HG02678 (cell line): Measurements from ENCODE around the gene CUX1.

ENCODE experiments used
- ATAC-seq: cut with Tn5 transposase; IDR thresholded peaks from one replicate; pipeline ENCODE4 v1.9.1; 2021; ENCODE audit warnings: mild to moderate bottlenecking, moderate library complexity; ENCODE audit not compliant: unreplicated experiment

CUX1 gene

DNA sequence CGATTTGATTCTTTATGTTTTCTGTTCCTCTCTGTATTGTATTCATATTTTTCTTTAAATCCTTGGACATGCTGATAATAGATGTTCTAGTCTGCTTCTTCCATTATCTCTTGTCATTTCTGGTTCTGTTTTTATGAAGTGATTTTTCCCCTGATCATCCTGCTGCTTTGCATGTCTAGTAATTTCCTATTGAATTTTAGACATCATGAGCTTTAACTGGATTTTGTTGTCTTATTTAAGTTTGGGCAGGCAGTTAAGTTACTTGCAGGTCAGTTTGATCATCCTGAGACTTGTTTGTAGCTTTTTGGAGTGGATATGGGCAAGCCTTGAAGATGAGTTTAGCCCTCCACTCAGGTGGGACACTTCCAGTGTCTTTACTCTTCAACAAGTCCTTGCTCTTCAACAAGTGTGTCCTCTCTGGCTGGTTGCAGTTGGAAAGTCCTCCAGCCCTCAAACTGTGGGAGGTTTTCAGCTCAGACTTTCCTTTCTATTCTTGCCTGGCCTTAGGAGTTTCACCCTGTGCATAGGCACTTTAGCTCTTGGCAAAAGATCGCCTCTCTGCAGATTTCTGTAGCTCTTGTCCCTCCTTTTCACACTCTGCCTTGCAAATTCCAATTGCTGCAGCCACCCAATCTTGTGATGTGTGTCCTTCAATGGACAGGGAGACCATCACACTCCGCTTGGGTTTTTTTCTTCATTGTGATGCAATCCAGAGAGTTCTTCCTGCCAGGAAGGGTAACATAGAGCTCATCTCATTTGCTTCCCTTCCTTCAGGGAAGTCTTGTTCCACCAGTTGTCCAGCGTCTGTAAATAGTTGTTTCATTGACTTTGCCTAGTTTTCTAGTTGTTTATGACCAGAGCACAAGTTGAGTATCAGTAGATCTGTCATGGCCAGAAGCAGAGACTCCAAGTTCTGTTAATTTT, 272.0 kb downstream of the CUX1 start:
- ATAC-seq, result no peak

DNA sequence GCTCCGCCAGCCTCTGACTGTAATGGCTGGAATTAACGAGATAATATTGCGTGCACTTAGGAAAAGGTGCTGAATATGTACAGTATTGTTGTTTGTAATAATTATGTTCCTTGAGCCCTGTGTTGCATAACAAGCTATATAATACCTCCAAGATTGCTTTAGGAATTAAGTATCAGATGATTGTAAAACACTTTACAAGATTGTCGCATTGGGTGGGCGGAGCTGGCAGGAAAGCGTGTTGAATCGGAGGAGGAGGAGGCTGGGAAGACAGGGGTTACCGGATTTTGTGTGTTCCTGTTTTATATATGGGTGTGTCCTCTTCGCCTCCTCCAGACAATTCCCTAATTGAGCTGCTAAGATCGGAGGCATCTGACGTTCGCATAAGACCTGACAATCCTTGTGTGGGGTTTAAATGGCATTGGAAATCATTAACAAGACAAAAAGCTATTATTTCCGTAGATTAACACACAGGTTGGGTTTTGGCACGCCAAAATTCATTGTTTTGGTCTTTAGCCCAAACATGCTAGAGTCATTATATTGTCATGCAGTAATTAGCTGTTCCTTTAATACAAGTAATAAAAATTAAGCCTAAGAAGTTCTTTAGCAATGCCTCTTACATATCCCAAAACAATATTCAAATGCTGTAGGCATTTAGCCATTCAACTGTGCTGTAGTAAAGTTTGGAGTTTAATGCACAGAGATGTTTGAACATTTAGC, 276.3 kb downstream of the CUX1 start:
- ATAC-seq, result no peak

- no peak for ATAC-seq
Observed at GRCh38 chr7:102094316-102094650, 276.9 kb downstream of the CUX1 start.

DNA sequence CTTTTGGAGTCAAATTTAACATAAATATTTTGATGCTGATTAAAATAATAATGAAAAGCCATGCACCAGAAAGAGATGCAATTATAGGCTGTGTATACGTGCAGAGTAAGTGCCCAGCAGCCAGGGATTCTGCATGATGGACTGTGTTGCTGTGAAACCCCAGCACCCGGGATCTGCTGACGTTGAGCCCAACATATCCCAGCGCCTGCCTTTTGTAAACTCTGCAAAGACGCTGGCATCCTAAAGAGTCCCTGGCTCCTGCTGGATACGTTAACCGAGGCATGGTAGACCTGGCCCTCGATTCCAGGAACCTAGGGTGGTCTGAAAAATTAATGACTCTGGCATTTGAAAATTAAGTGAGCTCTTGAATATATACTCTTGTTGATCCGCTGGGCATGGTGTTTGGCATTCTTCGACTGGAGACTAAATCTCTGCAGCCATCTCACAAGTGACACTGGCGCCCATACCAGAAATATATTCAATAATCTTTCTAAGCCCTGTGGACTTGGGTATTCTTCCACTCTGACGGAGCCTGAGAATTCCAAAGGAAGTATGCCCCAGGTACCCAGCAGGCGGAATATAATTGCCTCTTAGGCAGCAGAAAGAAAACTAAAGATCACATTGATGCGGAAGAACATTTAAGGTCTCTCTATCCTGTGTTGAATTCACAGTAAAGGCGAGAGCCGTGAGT, 278.0 kb downstream of the CUX1 start:
- no peak for ATAC-seq

- no peak for ATAC-seq
Observed at GRCh38 chr7:102096012-102096332, 278.5 kb downstream of the CUX1 start.

DNA sequence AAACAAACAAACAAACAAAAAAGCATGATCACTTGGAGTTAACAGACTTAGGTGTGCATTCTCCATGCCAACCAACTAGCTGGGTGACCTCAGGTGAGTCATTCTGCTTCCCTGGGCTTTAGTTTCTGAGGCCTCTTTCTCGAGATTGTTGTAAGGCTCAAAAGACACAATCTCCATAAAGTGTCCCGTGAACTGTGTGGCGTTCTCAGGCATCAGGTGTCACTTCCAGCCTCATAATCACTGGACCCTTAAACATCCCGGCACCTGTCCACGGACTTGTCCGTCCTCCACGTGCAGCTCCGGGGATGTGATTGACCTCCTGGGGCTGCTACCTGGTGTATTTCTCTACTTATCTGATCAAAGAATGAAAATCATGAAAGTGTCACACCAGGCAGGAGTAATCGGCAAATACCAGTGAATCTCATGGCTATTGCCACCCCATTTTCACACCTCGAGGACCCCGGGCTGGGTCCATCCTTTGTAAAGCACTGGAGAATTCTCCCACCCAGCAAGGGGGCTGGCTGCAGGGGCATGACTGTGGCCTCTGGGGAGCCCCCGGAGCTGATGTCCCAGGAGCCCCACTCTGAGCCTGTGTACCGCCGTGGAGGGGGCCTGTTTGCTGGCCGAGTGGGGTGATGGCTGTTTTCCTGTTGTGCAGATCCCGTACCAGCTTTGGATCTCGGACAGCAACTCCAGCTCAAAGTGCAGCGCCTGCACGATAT, 279.4 kb downstream of the CUX1 start:
- ATAC-seq, result no peak

GRCh38 chr7:102097601-102098161, 280.3 kb downstream of the CUX1 start:
- no peak for ATAC-seq

DNA sequence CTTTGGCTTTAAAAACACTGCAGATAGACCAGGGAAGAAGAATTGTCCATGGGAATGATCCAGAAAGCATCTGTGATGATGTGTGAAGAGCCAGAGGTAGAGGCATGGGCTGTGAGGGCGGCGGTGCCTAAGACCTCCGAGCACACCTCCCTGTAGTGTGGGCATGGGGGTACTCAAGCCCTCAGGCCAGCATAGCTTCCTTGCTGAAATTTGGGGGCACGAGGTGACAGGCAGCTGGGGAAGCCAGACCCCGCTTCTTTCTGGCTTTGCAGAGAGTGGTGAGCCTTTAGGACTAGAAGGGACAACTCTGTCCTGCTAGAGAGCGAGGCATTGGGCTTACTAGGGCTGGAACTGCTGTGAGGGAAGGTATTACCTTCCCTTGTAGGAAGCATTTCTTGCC, 281.6 kb downstream of the CUX1 start:
- ATAC-seq, result no peak

DNA sequence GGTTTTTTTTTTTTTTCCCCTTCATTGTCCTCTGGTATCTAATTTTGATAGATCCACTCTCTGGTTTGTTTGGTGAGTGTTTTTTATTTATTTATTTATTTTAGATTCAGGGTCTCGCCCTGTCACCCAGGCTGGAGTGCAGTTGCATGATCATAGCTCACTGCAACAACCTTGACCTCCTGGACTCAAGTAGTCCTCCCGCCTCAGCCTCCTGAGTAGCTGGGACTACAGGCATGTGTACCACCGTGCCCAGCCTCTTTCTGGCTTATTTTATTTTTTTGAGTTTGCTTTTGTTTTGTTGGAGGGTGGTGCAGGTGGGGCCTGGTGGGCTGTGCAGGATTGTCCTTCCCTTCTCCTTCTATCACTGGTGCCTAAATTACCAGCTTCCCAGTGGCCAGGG, 282.0 kb downstream of the CUX1 start:
- ATAC-seq, result no peak

DNA sequence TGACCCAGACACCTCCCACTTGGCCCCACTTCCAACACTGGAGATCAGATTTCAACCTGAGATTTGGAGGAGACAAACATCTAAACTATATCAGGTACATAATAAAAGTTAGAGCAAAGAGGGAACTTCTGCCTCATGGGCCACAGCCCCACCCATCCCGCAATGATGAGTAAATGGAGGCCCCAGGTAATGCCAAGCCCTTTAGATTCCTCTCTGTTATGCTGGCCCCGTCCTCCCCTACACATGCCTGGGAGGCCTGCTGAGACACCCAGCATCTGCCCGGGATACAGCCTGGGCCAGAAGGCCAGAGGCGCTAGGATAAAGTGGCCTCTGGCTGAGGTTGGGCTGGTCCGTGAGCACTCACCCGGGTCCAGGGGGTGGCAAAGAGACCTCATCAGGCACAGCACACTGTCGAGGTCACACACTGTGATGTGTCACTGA, 283.7 kb downstream of the CUX1 start:
- ATAC-seq, result no peak

DNA sequence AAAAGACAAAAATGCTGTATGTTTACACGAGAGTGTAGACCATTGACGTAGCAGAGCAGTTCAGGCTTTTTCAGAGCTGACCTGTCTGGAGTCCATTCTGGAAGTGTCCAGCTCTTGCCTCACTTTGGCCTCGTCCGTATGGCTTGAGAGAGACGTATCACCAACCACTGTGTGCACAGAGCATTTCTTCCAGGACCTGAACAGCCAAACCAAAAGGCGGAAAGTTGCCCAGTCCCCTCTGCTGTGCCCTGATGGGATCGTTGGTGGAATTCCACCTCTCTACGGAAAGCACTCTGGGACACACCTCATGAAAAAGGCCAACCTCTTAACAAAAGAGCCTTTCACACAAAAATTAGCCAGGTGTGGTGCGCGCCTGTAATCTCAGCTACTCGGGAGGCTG, 284.5 kb downstream of the CUX1 start:
- ATAC-seq, result no peak

GRCh38 chr7:102103027-102103372, 285.6 kb downstream of the CUX1 start:
- ATAC-seq, result no peak

- ATAC-seq, result no peak
Observed at GRCh38 chr7:102104245-102104644, 286.8 kb downstream of the CUX1 start.

- ATAC-seq, result no peak
Observed at GRCh38 chr7:102106625-102107024, 289.2 kb downstream of the CUX1 start.

- ATAC-seq, result no peak
Observed at GRCh38 chr7:102107474-102108104, 290.2 kb downstream of the CUX1 start.

DNA sequence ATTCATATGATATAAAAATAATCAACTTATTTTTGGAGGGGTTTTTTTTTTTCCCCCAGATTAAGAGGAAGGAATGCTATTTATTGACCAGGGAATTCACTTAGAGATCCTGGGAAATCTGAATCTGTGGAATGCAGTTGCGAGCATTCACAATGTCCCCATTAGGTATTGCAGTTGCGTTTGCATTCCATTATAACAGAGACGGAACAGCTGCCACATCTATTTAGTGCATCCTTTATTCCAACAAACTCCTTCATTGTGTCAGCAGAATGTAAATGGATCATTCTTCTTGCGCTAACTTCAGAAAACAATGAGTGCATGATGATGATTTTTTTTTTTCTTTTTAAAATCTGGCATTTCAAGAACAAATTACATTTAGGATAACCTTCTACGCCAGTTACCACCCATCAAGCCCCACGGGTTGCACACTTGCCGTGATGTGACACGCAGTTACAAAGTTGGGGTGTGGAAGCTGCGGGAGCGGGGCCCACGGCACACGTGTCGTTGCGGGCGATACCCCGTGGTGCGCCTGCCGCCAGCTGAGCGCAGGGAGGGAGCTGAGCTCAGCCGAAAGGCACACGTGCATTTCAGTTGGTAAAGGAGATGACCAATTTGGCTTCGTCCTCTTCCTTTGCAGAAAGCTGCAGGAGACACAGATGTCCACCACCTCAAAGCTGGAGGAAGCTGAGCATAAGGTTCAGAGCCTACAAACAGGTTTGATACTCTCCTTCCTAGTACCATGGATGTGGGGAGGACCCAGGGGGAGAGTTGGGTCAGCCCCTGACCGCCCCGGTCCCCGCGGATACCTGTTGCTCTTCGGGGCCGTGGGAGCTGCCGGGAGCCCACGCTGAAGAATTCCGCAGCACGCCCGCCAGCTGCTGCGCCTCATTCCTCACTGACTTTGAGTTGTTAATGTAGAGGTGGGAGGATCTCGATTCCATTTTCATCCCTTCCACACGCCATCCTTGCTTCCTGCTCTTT, 293.9 kb downstream of the CUX1 start:
- no peak for ATAC-seq

DNA sequence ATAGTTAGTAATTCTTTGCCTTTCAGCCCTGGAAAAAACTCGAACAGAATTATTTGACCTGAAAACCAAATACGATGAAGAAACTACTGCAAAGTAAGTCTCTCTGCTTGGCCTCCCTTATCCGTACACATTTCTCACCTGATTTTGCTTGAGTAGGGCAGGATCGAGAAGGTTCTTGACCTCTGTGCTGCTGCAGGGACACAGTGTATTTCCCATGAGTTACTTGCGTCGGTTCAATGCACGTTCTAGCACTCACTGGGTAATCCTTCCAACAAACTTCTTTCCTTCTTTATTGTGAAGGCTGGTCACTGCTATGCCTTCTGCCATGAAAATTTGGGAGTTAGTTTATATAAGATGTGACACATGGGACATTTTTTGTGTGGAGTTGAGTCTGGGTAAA, 297.8 kb downstream of the CUX1 start:
- ATAC-seq, result no peak

DNA sequence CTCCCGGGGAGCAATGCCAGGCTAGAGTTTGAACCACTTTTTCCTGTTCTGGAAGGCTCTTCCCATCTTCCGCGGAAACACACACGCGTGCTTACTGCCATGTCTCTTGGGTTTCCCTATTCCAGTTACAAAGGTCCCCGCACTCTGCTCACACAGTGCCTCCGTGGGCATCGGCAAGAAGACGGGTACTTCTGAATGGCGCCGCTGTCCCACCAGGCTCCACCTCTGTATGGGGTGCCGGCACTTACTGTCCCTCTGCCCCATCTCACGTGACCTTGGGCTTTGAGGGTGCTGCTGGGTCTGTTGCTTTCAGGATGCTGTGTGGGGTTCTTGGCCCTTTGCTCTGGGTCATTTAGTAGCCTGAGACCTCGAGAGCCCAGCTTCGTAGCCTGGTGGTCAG, 298.5 kb downstream of the CUX1 start:
- no peak for ATAC-seq

DNA sequence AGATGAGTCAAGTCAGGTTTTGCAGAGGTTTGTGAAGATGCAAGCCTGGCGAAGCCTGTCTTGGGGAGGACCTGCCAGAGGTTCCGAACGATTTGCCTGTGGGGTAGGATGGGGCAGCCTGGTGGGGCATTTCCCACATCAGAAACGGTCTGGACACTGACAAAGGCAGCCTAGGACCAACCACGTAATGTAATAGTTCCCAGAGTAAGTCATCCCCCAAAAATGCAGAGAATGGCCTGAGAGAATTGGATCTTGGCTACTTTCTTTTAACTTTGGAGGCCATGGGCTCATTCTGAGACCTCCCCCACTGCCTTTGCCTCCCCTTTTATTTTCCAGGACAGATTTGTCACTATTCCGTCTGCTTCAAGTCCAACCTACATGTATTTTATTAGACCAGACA, 300.3 kb downstream of the CUX1 start:
- no peak for ATAC-seq
